NOMO-1 treated with DMSO at 0.1 percent for 48 hours (cell line): ENCODE results near the gene MAPK7.
"Not testable (repeated sequence)": the region's sequence is repeated elsewhere in the genome, so short reads cannot be mapped to it uniquely, and the experiment has no call there.

ENCODE experiments used
- DNase-seq: peaks from one replicate; lab custom pipeline; 2025; ENCODE audit not compliant: unreplicated experiment; lab: John Stamatoyannopoulos, UW

The MAPK7 gene

GRCh38 chr17:19342611-19343255, 35.6 kb upstream of the MAPK7 start:
- no peak for DNase-seq

- DNase-seq, result no peak
These were observed 35.1 kb upstream of the MAPK7 start for GRCh38 chr17:19343256-19343630.

DNA sequence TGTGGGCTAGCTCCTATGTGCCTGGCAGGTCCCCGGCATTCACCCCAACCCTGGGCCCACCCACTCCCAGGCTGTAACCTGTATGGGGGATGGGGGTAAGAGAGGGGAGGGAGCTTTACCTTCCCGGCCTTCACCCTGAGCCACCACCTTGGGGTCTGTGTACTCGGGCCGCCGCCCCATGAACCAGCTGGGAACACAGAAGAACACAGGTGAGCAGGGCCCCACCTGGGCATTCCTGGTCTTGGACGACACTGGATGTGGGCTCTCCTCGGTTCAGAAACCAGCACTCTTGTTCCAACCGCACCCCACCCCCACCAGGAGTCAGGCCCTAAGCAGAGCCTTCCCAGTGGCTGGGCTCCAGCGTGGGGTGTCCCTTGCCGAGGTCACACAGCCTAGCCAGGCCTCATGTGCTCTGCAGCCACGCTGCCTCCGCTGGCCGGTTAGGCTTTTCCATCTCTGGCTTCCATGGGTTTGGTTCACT, 34.6 kb upstream of the MAPK7 start:
- DNase-seq, result no peak

DNA sequence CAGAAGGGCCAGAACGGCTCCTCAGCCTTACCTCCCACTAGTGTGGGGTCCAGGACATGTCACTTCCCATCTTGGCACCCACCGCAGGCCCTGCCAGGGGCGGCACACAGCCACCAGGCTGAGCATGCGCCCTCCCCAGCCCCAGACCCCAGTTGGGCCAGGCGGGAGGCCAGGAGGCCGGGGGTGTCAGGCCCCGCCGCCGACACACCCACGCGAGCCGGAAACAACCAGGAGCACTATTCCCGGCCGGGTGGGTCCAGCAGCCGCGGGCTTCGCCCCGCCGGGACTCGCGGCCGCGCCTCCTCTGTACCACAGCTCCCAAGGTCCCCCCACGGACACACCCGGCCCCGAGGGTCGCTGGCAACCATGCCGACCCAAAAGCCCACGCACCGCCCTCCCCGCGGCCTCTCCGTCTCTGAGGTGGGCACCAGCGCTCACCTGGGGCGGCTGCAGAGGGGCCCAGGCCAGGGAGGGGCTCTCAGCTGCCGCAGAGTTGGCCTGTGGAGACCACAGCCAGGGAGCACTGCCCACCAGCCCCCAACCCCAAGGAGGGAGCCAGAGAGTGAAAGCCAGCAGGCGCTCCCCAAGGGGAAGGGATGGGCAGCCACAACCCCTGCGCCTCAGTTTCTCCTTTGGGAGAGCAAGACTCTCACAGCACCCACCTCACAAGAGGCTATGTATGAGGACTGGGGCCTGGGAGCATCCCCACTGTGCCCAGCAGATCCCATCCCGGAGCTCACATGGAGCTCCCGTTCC, 33.8 kb upstream of the MAPK7 start:
- DNase-seq, result no peak

- DNase-seq, result no peak
These were observed 33.2 kb upstream of the MAPK7 start for GRCh38 chr17:19345067-19345460.

DNA sequence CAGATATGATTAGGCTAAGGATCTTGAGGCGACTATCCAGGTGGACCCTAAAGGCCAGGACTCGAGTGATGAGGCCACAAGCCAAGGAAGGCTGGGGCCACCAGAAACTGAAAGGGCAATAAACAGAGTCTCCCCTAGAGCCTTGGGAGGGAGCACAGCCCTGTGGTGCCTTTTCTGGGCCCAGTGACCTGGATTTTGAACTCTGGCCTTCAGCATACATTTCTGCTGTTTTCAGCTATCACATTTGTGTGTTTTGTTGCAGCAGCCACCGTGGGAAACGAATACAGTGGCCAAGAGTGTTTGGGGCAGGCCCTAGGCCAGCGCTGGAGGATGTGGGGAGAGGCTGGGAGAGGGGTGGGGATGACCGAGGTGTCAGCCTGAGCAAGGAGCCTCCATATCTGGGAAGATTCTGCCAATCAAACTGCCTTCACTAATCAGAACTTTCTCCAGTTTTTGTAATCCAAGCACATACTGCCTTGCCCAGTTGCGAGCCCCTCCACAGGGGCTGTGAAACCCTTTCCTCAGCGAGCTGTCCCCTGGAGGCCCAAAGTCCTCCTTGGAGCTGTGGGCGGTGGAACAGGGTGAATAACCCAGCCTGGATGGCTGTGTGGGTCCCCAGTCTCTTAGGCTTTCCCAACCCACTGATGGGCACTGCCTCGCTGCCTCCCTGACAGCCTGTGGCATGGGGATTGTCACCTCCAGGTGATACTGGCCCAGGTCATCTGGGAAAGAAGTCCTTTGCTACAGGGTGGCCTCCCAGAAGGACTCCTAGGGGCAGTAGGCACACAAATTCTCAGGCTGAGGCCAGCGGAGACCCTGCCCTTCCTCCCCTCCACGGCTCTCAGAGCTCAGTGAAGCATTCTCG, 32.6 kb upstream of the MAPK7 start:
- DNase-seq, result no peak

GRCh38 chr17:19346351-19347255, 31.7 kb upstream of the MAPK7 start:
- no peak for DNase-seq

GRCh38 chr17:19347323-19348080, 30.8 kb upstream of the MAPK7 start:
- DNase-seq, result no peak

- no peak for DNase-seq
These were observed 30.1 kb upstream of the MAPK7 start for GRCh38 chr17:19348081-19348650.

GRCh38 chr17:19348806-19349205, 29.5 kb upstream of the MAPK7 start:
- DNase-seq, result no peak

DNA sequence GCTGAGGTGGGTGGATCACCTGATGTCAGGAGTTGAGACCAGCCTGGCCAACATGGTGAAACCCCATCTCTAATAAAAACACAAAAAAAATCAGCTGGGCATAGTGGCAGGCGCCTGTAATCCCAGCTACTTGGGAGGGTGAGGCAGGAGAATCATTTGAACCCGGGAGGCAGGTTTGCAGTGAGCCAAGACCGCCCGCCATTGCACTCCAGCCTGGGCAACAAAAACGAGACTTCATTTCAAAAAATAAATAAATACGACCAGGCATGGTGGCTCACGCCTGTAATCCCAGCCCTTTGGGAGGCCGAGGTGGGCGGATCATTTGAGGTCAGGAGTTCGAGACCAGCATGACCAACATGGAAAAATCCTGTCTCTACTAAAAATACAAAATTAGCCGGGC, 24.9 kb upstream of the MAPK7 start:
- DNase-seq, result not testable (repeated sequence)

DNA sequence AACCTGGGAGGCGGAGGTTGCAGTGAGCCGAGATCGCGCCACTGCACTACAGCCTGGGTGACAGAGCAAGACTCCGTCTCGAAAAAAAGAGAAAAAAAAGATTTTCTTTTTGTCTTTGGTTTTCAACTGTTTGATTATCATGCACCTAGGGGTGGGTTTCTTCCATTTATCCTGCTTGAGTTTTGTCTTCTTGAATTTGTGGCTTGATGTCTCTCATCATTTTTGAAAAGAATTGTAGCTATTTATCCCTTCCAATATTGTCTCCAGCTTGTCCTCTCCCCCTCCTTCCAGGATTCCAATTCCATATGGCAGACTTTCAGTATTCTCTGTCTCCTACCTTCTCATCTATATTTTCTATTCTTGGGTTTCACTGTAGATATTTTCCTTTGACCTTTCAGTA, 23.6 kb upstream of the MAPK7 start:
- DNase-seq, result no peak

GRCh38 chr17:19357351-19357750, 20.9 kb upstream of the MAPK7 start:
- no peak for DNase-seq

DNA sequence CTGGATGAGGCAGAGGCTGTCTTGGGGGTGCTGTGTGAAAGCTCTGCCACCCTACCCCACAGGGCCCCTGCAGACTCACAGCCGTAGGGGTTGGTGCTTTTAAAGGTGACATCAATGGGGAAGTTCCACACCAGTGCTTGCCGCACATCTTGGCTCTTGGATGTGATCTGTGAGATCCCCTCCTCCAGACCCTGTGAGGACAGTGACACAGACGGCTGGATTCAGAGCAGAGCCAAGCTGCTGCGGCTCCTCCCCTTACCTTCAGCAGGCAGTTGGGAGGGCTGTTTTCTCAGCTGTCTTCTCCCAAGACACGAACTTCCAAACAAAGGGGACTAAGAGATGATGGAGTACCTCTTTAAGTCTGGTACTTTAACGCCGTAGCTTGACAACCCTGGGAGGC, 20.5 kb upstream of the MAPK7 start:
- no peak for DNase-seq

GRCh38 chr17:19359151-19359550, 19.1 kb upstream of the MAPK7 start:
- no peak for DNase-seq

GRCh38 chr17:19359856-19360255, 18.4 kb upstream of the MAPK7 start:
- DNase-seq, result no peak

DNA sequence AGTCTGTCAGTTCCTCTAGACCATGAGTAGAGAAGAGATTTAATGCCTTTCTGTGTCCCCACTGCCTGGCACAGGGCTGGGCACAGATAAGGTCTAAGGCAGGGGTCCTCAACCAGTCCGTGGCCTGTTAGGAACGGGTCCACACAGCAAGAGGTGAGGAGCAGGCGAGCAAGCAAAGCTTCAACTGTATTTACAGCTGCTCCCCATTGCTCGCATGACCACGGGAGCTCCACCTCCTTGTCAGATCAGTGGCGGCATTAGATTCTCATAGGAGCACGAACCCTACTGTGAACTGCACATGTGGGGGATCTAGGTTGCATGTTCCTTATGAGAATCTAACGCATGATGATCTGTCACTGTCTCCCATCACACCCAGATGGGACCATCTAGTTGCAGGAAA, 17.5 kb upstream of the MAPK7 start:
- no peak for DNase-seq

DNA sequence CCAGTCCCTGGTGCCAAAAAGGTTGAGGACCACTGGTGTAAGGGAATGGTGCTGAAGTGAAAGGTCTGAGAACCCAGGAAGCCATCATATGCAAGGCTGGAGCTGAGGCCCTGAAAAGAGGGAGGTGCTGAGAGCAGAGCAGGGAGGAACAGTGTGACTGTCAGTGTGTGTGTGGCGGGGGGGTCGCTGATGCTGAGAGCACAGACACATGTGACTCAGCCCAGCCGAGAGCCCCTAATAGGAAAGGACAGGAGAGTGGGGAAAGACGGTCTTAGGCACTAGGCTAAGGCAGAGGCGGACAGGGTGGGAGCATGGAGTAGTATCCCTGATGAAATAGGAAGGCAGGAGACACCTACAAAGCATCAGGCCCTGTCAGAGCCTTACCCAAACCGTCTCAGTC, 17.0 kb upstream of the MAPK7 start:
- DNase-seq, result no peak

GRCh38 chr17:19361944-19362276, 16.4 kb upstream of the MAPK7 start:
- no peak for DNase-seq
